Measurements from ENCODE around the gene MYT1.
"Not testable (repeated sequence)": the region's sequence is repeated elsewhere in the genome, so short reads cannot be mapped to it uniquely, and the experiment has no call there.

DNA sequence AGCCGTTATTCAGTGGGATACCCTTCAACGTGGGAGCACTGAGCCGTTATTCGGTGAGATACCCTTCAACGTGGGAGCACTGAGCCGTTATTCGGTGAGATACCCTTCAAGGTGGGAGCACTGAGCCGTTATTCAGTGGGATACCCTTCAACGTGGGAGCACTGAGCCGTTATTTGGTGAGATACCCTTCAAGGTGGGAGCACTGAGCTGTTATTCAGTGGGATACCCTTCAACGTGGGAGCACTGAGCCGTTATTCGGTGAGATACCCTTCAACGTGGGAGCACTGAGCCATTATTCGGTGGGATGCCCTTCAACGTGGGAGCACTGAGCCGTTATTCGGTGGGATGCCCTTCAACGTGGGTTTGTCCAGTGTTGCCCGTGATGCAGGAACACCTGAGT, 14.7 kb downstream of the MYT1 start:
- TF ChIP-seq, protein P1, sequence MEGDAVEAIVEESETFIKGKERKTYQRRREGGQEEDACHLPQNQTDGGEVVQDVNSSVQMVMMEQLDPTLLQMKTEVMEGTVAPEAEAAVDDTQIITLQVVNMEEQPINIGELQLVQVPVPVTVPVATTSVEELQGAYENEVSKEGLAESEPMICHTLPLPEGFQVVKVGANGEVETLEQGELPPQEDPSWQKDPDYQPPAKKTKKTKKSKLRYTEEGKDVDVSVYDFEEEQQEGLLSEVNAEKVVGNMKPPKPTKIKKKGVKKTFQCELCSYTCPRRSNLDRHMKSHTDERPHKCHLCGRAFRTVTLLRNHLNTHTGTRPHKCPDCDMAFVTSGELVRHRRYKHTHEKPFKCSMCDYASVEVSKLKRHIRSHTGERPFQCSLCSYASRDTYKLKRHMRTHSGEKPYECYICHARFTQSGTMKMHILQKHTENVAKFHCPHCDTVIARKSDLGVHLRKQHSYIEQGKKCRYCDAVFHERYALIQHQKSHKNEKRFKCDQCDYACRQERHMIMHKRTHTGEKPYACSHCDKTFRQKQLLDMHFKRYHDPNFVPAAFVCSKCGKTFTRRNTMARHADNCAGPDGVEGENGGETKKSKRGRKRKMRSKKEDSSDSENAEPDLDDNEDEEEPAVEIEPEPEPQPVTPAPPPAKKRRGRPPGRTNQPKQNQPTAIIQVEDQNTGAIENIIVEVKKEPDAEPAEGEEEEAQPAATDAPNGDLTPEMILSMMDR (IDR thresholded peaks at IDR 0.05; ENCODE audit: low read length) = not testable (repeated sequence)
- not testable (repeated sequence) for TF ChIP-seq EZH2 (IDR thresholded peaks at IDR 0.05; ENCODE audit: borderline replicate concordance, low read length)

Data from OCI-LY1 (cell line).